Astrocyte of the spinal cord (primary cell): ENCODE measurements around the gene RAB33B.

Experiments used
- DNase-seq: peaks from one replicate; pipeline ENCODE4 v3.0.0; 2011; ENCODE audit warnings: low read depth, low spot score
- H3K4me3 ChIP-seq: 2 replicates; pipeline ENCODE4 v1.5.1; 2011; ENCODE audit warnings: low read depth, mild to moderate bottlenecking, low read length, moderate library complexity
- CTCF ChIP-seq: IDR thresholded peaks from 2 replicates; pipeline ENCODE4 v1.5.1; 2012; ENCODE audit warnings: low read depth, mild to moderate bottlenecking, low read length, inconsistent platforms
- in situ Hi-C: cut with HindIII; loops from 2 replicates; pipeline ENCODE4 v1.10.0; 2017; ENCODE audit warnings: low sequenced_read_pairs

RAB33B gene

GRCh38 chr4:139470997-139471665 lies 17.2 kb downstream of the RAB33B start:
- no peak for TF ChIP-seq CTCF
- in situ Hi-C loops: no loop called here
- DNase-seq: no peak
- no peak overlapping the region for H3K4me3 ChIP-seq

GRCh38 chr4:139472852-139473251 lies 18.9 kb downstream of the RAB33B start:
- no peak for TF ChIP-seq CTCF
- DNase-seq: no peak
- H3K4me3 ChIP-seq: no peak overlapping the region
- in situ Hi-C loops: no loop called here

GRCh38 chr4:139476363-139476762 lies 22.4 kb downstream of the RAB33B start:
- H3K4me3 ChIP-seq: no peak overlapping the region
- TF ChIP-seq CTCF: no peak
- DNase-seq: no peak
- in situ Hi-C loops: no loop called here

GRCh38 chr4:139481465-139481864 lies 27.5 kb downstream of the RAB33B start:
- no peak for TF ChIP-seq CTCF
- no peak overlapping the region for H3K4me3 ChIP-seq
- DNase-seq: no peak
- in situ Hi-C loops: no loop called here

- no peak overlapping the region for H3K4me3 ChIP-seq
- TF ChIP-seq CTCF: no peak
- in situ Hi-C loops: no loop called here
- no peak for DNase-seq
These were observed 29.1 kb downstream of the RAB33B start for GRCh38 chr4:139483000-139483399.

- in situ Hi-C loops: no loop called here
- no peak for TF ChIP-seq CTCF
- H3K4me3 ChIP-seq: no peak overlapping the region
- DNase-seq: no peak
These were observed 30.9 kb downstream of the RAB33B start for GRCh38 chr4:139484783-139485311.

- in situ Hi-C loops: no loop called here
- no peak overlapping the region for H3K4me3 ChIP-seq
- DNase-seq: no peak
- no peak for TF ChIP-seq CTCF
These were observed 34.5 kb downstream of the RAB33B start for GRCh38 chr4:139488442-139488841.
